GM12878 (cell line): Measurements from ENCODE around the gene ARHGAP40. TPM values are rescaled to one million over a fixed set of nuclear protein-coding genes. Genes with fewer than 3 reads are reported as not detected.

Source experiments
- ATAC-seq: fragments of 200-7000 bp; cut with Tn5 transposase; 3 replicates; pipeline ENCODE4 v1.9.1; 2020; ENCODE audit warnings: mild to moderate bottlenecking, moderate library complexity
- BruUV-seq: library from RNA; stranded (reverse); fragments of 400-500 nt; replicated peaks from 2 replicates; lab custom pipeline; 2021; lab: Mats Ljungman, UMichigan
- CTCF ChIA-PET: fragments of 300-600 bp; sonication (Branson Sonifier 250); formaldehyde crosslinking; extraction: SDS; loops from one replicate; lab custom pipeline; 2021; ENCODE audit warnings: inconsistent platforms; lab: Yijun Ruan, JAX
- POLR2A ChIA-PET: fragments of 350-600 bp; formaldehyde crosslinking; extraction: SDS; loops from one replicate; lab custom pipeline; 2021; ENCODE audit warnings: inconsistent platforms; lab: Charles Lee
- RAD21 ChIA-PET: fragments of 300-600 bp; sonication (Branson Sonifier 250); formaldehyde crosslinking; loops from one replicate; lab custom pipeline; 2023; ENCODE audit warnings: antibody characterized with exemption; ENCODE audit not compliant: unreplicated experiment; lab: Charles Lee
- SMC1A ChIA-PET: fragments of 300-600 bp; sonication (Branson Sonifier 250); formaldehyde crosslinking; loops from one replicate; lab custom pipeline; 2023; ENCODE audit not compliant: unreplicated experiment, uncharacterized antibody; lab: Charles Lee
- DNase-seq: peaks from one replicate; pipeline ENCODE4 v3.0.0-alpha.2; 2011; ENCODE audit warnings: low read depth, low spot score
- FAIRE-seq: peaks from 3 replicates; lab custom pipeline; 2011; peaks lifted over from hg19 to GRCh38; lab: Jason Lieb, UNC
- H2AFZ ChIP-seq: 2 replicates; pipeline ENCODE4 v1.6.0; 2011; ENCODE audit warnings: low read depth, low read length, control low read depth; ENCODE audit not compliant: control insufficient read depth
- H3K27ac ChIP-seq: 2 replicates; pipeline ENCODE4 v1.5.1; 2011; ENCODE audit warnings: control low read depth; ENCODE audit not compliant: control insufficient read depth, insufficient read depth
- H3K27me3 ChIP-seq, 2 experiments: replicated peaks in 1 of 2; 2 replicates each; pipeline versions ENCODE4 v1.6.0 to v1.6.1; 2011; ENCODE audit warnings: low read length in 1 of 2; ENCODE audit not compliant: control insufficient read depth in 2 of 2, insufficient read depth in 2 of 2
- H3K36me3 ChIP-seq, 2 experiments: 2 replicates each; pipeline ENCODE4 v1.5.1; 2011; ENCODE audit warnings: low read length in 1 of 2; ENCODE audit not compliant: control insufficient read depth in 2 of 2, insufficient read depth in 2 of 2
- H3K4me1 ChIP-seq: 2 replicates; pipeline ENCODE4 v1.6.1; 2011; ENCODE audit warnings: mild to moderate bottlenecking, low read length, moderate library complexity, mixed read lengths; ENCODE audit not compliant: control insufficient read depth, insufficient read depth
- H3K4me2 ChIP-seq: 2 replicates; pipeline ENCODE4 v1.6.0; 2011; ENCODE audit warnings: control low read depth; ENCODE audit not compliant: control insufficient read depth, insufficient read depth
- H3K4me3 ChIP-seq: fragments of 200-600 bp; sonication (generic); 2 replicates; pipeline ENCODE4 v1.5.1; 2016
- H3K79me2 ChIP-seq: 2 replicates; pipeline ENCODE4 v1.6.0; 2011; ENCODE audit warnings: low read length; ENCODE audit not compliant: control insufficient read depth, insufficient read depth
- H3K9ac ChIP-seq: 2 replicates; pipeline ENCODE4 v1.8.0; 2011; ENCODE audit warnings: low read length, control low read depth, mixed read lengths; ENCODE audit not compliant: control insufficient read depth, insufficient read depth
- H3K9me3 ChIP-seq: replicated peaks from 3 replicates; pipeline ENCODE4 v1.5.1; 2011; ENCODE audit warnings: mild to moderate bottlenecking, low read length; ENCODE audit not compliant: control insufficient read depth, insufficient read depth
- H4K20me1 ChIP-seq: 2 replicates; pipeline ENCODE4 v1.6.0; 2011; ENCODE audit not compliant: control insufficient read depth, insufficient read depth
- JUND ChIP-seq: IDR thresholded peaks from 2 replicates; pipeline ENCODE4 v1.6.1; 2012; ENCODE audit warnings: low read depth, mild to moderate bottlenecking, low read length, improper control_type of control experiment, moderate library complexity
- NR2C1 ChIP-seq: fragments of 450-650 bp; IDR thresholded peaks from 2 replicates; pipeline ENCODE4 v1.6.1; 2017; ENCODE audit warnings: antibody characterized with exemption, mild to moderate bottlenecking, moderate library complexity
- RB1 ChIP-seq: fragments of 450-650 bp; formaldehyde crosslinking; IDR thresholded peaks from 2 replicates; pipeline ENCODE4 v1.6.1; 2017; ENCODE audit warnings: mild to moderate bottlenecking, borderline replicate concordance
- RBBP5 ChIP-seq: fragments of 200-600 bp; sonication (generic); conservative IDR thresholded peaks from 2 replicates; pipeline ENCODE4 v1.6.1; 2016
- SMAD1 ChIP-seq: fragments of 450-650 bp; IDR thresholded peaks from 2 replicates; pipeline ENCODE4 v1.6.1; 2018; ENCODE audit warnings: mild to moderate bottlenecking, low read depth; ENCODE audit not compliant: partially characterized antibody
- SMAD5 ChIP-seq: IDR thresholded peaks from 2 replicates; pipeline ENCODE4 v1.6.1; 2016; ENCODE audit warnings: antibody characterized with exemption, low read depth
- SMARCA5 ChIP-seq: fragments of 450-650 bp; IDR thresholded peaks from 2 replicates; pipeline ENCODE4 v1.6.1; 2017; ENCODE audit warnings: mild to moderate bottlenecking
- SMC3 ChIP-seq: IDR thresholded peaks from 2 replicates; pipeline ENCODE4 v1.6.1; 2011; ENCODE audit warnings: low read length, improper control_type of control experiment, borderline replicate concordance
- SUPT20H ChIP-seq: IDR thresholded peaks from 2 replicates; pipeline ENCODE4 v1.6.1; 2011; ENCODE audit warnings: low read depth, mild to moderate bottlenecking, low read length, moderate library complexity, borderline replicate concordance; ENCODE audit not compliant: control insufficient read depth
- WRNIP1 ChIP-seq: IDR thresholded peaks from 2 replicates; pipeline ENCODE4 v1.6.1; 2011; ENCODE audit warnings: low read depth, low read length, improper control_type of control experiment, borderline replicate concordance
- YBX1 ChIP-seq: fragments of 450-650 bp; IDR thresholded peaks from 2 replicates; pipeline ENCODE4 v1.6.1; 2016; ENCODE audit warnings: antibody characterized with exemption
- ZNF622 ChIP-seq: fragments of 450-650 bp; IDR thresholded peaks from 2 replicates; pipeline ENCODE4 v1.6.1; 2017; ENCODE audit warnings: mild to moderate bottlenecking, inconsistent platforms
- ZSCAN29 ChIP-seq: fragments of 450-650 bp; IDR thresholded peaks from 2 replicates; pipeline ENCODE4 v1.6.1; 2017; ENCODE audit warnings: mild to moderate bottlenecking, moderate library complexity
- WGBS: methylation state at CpG from one replicate; pipeline ENCODE4 v1.1.6; 2016; ENCODE audit warnings: low lambda C conversion rate; ENCODE audit not compliant: insufficient replicate concordance, insufficient coverage; ENCODE audit errors: missing lambda C conversion rate; 5-methylcytosine and 5-hydroxymethylcytosine counted together
- in situ Hi-C: fragments of 300-500 bp; cut with MboI; formaldehyde crosslinking; loops from 9 replicates; pipeline ENCODE4 v1.14.3; 2018; ENCODE audit warnings: mixed read lengths
- intact Hi-C: fragments of 100-400 bp; cut with micrococcal nuclease; formaldehyde crosslinking; loops from one replicate; pipeline ENCODE4 v1.14.2; 2022; ENCODE audit not compliant: unreplicated experiment
- polyA plus RNA-seq, 11 experiments: library from polyadenylated mRNA; depleted of rRNA in 4 of 11; unstranded in 6 of 11; stranded (reverse) in 5 of 11; fragments of >200 nt; fragmentation: Nextera tagmentation in 4 of 11; fragmentation: Illumina TruSeq in 1 of 11; extraction: Ambion mirVana in 4 of 11; extraction: Trizol in 1 of 11; gene quantifications; 1 replicate in 1 of 11; 2 replicates in 10 of 11; pipeline versions ENCODE4 v1.2.1 to v1.2.3, GENCODE V29; 2011 to 2016; ENCODE audit warnings: inconsistent platforms in 2 of 11, missing spikeins in 2 of 11, low read depth in 1 of 11
- total RNA-seq, 4 experiments: library from RNA; depleted of rRNA in 3 of 4; stranded (reverse); fragments of >200 nt in 3 of 4; fragmentation: Illumina TruSeq in 1 of 4; extraction: Trizol in 1 of 4; gene quantifications; 2 replicates each; pipeline versions ENCODE4 v1.2.1 to v1.2.3, GENCODE V29; 2013 to 2021
- TF ChIP-seq, protein P1 (sequence below): IDR thresholded peaks from 2 replicates; pipeline ENCODE4 v1.6.1; 2011; ENCODE audit warnings: low read depth, low read length, improper control_type of control experiment, borderline replicate concordance
- TF ChIP-seq, protein P2 (sequence below): fragments of 450-650 bp; IDR thresholded peaks from 2 replicates; pipeline ENCODE4 v1.6.1; 2014; ENCODE audit warnings: mild to moderate bottlenecking
- TF ChIP-seq, protein P3 (sequence below): fragments of 450-650 bp; IDR thresholded peaks from 2 replicates; pipeline ENCODE4 v1.6.1; 2017; ENCODE audit warnings: mild to moderate bottlenecking
- TF ChIP-seq, protein P4 (sequence below): IDR thresholded peaks from 2 replicates; pipeline ENCODE4 v1.6.1; 2012; ENCODE audit warnings: low read length, inconsistent platforms
- TF ChIP-seq, protein P5 (sequence below): IDR thresholded peaks from 2 replicates; pipeline ENCODE4 v1.6.1; 2011; ENCODE audit warnings: mild to moderate bottlenecking, low read depth, low read length, moderate library complexity; ENCODE audit not compliant: insufficient replicate concordance

Gene ARHGAP40
- total and polyA plus RNA-seq, 10 of the 15 experiments (the other 5 are each of a cell fraction or from before 2014, with no cell fraction given) = 0.06 to 0.07 TPM; not detected in 8

DNA sequence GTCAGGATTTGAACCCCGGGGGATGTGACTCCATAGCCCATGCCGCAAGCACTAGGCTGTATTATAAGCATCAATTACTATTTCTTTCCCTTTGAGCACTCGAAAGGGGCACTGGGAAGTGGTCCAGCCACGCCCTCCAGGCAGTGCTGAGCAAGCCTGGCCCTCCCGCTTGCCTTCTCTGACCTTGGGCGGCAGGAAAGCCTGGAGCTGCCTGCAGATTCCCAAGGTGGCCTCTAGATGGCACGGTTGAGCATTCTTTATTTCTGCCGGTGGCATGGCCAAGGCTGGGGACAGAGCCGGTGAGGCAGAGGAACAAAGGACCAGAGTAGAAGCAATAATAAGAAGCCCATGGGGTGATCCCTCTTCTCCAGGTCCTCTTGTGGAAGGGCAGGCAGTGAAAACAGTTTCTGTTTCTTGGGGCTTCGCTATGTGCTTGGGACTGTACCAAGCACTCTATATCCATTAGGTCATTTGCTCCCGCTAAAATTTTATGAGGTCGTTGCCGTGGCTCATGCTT lies 32.0 kb downstream of the ARHGAP40 start:
- no peaks in the 10 kb centered on the region for H3K4me1 ChIP-seq
- H3K27ac ChIP-seq = no peak overlapping the region
- no peak overlapping the region for H3K9ac ChIP-seq
- peak; percentile 98 for ATAC-seq
- ChIA-PET POLR2A (no interaction called here), RAD21 (interaction anchor here (0.8 to 1.6 kb wide), 4 partner anchors 29 to 328 kb away, joined by 3 to 5 read pairs (median 4); partner anchors contain the start of gene DHX35), CTCF (interaction anchor here (0.7 to 2.5 kb wide), 14 partner anchors 9 to 447 kb away, joined by 3 to 12 read pairs (median 3); partner anchors contain the start of gene ACTR5), SMC1A (interaction anchor here (2.7 kb wide), 1 partner anchor 118 kb away, joined by 16 read pairs; no protein-coding TSS in a partner anchor)
- 32% methylated on average over 13 of the region's 13 CpGs for WGBS
- in situ Hi-C loops (no loop called here), intact Hi-C loops (no loop called here)
- no peaks in the 10 kb centered on the region for H3K36me3 ChIP-seq
- no peak overlapping the region for H3K4me3 ChIP-seq
- peak; percentile 62 for FAIRE-seq
- no peak for DNase-seq
- H3K9me3 ChIP-seq = no peaks in the 10 kb centered on the region
- no peak overlapping the region for H2AFZ ChIP-seq
- H3K79me2 ChIP-seq = no peaks in the 10 kb centered on the region
- no peaks in the 10 kb centered on the region for H4K20me1 ChIP-seq
- H3K27me3 ChIP-seq = peaks cover 2 to 3% of the 10 kb centered on the region in 2 experiments; a peak in 3 of 4 replicates
- no peak overlapping the region for H3K4me2 ChIP-seq
- no TSS peak for BruUV-seq
- no peak for TF ChIP-seq SMAD1
- TF ChIP-seq, protein P1, sequence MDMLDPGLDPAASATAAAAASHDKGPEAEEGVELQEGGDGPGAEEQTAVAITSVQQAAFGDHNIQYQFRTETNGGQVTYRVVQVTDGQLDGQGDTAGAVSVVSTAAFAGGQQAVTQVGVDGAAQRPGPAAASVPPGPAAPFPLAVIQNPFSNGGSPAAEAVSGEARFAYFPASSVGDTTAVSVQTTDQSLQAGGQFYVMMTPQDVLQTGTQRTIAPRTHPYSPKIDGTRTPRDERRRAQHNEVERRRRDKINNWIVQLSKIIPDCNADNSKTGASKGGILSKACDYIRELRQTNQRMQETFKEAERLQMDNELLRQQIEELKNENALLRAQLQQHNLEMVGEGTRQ = no peak
- TF ChIP-seq NR2C1 = no peak
- TF ChIP-seq SUPT20H = no peak
- TF ChIP-seq ZNF622 = no peak
- no peak for TF ChIP-seq SMAD5
- no peak for TF ChIP-seq WRNIP1
- TF ChIP-seq, protein P2, sequence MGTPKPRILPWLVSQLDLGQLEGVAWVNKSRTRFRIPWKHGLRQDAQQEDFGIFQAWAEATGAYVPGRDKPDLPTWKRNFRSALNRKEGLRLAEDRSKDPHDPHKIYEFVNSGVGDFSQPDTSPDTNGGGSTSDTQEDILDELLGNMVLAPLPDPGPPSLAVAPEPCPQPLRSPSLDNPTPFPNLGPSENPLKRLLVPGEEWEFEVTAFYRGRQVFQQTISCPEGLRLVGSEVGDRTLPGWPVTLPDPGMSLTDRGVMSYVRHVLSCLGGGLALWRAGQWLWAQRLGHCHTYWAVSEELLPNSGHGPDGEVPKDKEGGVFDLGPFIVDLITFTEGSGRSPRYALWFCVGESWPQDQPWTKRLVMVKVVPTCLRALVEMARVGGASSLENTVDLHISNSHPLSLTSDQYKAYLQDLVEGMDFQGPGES = no peak
- TF ChIP-seq RBBP5 = no peak
- no peak for TF ChIP-seq JUND
- peak; percentile 55; the same call in 1 of the 2 replicates for TF ChIP-seq SMC3
- 0 out of 2 replicates have a peak, but pooled peaks have one; percentile 43 for TF ChIP-seq RB1
- TF ChIP-seq, protein P3, sequence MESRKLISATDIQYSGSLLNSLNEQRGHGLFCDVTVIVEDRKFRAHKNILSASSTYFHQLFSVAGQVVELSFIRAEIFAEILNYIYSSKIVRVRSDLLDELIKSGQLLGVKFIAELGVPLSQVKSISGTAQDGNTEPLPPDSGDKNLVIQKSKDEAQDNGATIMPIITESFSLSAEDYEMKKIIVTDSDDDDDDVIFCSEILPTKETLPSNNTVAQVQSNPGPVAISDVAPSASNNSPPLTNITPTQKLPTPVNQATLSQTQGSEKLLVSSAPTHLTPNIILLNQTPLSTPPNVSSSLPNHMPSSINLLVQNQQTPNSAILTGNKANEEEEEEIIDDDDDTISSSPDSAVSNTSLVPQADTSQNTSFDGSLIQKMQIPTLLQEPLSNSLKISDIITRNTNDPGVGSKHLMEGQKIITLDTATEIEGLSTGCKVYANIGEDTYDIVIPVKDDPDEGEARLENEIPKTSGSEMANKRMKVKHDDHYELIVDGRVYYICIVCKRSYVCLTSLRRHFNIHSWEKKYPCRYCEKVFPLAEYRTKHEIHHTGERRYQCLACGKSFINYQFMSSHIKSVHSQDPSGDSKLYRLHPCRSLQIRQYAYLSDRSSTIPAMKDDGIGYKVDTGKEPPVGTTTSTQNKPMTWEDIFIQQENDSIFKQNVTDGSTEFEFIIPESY = no peak
- TF ChIP-seq YBX1 = no peak
- TF ChIP-seq, protein P4, sequence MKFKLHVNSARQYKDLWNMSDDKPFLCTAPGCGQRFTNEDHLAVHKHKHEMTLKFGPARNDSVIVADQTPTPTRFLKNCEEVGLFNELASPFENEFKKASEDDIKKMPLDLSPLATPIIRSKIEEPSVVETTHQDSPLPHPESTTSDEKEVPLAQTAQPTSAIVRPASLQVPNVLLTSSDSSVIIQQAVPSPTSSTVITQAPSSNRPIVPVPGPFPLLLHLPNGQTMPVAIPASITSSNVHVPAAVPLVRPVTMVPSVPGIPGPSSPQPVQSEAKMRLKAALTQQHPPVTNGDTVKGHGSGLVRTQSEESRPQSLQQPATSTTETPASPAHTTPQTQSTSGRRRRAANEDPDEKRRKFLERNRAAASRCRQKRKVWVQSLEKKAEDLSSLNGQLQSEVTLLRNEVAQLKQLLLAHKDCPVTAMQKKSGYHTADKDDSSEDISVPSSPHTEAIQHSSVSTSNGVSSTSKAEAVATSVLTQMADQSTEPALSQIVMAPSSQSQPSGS = no peak
- TF ChIP-seq, protein P5, sequence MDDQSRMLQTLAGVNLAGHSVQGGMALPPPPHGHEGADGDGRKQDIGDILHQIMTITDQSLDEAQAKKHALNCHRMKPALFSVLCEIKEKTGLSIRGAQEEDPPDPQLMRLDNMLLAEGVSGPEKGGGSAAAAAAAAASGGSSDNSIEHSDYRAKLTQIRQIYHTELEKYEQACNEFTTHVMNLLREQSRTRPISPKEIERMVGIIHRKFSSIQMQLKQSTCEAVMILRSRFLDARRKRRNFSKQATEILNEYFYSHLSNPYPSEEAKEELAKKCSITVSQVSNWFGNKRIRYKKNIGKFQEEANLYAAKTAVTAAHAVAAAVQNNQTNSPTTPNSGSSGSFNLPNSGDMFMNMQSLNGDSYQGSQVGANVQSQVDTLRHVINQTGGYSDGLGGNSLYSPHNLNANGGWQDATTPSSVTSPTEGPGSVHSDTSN = no peak
- TF ChIP-seq SMARCA5 = peak; percentile 91; the same call in 1 of the 2 replicates
- TF ChIP-seq ZSCAN29 = no peak
